ENCODE measurements around the gene CDC14B. TPM values are rescaled to one million over a fixed set of nuclear protein-coding genes. Genes with fewer than 3 reads are reported as not detected.

The CDC14B gene
- total RNA-seq, 1 donor from 2014 or later = 53.2 TPM

- peaks cover 29% of the 10 kb centered on the region for H3K36me3 Mint-ChIP-seq (ENCODE audit: insufficient read depth)
- peaks cover 5% of the 10 kb centered on the region for H3K4me1 Mint-ChIP-seq (ENCODE audit: low read depth)
- H3K27me3 Mint-ChIP-seq = no peaks in the 10 kb centered on the region
- DNase-seq (ENCODE audit: low spot score, unreplicated experiment) = no peak
- TF ChIP-seq, protein P1, sequence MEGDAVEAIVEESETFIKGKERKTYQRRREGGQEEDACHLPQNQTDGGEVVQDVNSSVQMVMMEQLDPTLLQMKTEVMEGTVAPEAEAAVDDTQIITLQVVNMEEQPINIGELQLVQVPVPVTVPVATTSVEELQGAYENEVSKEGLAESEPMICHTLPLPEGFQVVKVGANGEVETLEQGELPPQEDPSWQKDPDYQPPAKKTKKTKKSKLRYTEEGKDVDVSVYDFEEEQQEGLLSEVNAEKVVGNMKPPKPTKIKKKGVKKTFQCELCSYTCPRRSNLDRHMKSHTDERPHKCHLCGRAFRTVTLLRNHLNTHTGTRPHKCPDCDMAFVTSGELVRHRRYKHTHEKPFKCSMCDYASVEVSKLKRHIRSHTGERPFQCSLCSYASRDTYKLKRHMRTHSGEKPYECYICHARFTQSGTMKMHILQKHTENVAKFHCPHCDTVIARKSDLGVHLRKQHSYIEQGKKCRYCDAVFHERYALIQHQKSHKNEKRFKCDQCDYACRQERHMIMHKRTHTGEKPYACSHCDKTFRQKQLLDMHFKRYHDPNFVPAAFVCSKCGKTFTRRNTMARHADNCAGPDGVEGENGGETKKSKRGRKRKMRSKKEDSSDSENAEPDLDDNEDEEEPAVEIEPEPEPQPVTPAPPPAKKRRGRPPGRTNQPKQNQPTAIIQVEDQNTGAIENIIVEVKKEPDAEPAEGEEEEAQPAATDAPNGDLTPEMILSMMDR (IDR thresholded peaks at IDR 0.05; ENCODE audit: unreplicated experiment) = no peak
- H3K9me3 Mint-ChIP-seq (ENCODE audit: low read depth) = no peaks in the 10 kb centered on the region
- no peak overlapping the region for H3K27ac Mint-ChIP-seq
- H3K4me3 Mint-ChIP-seq (ENCODE audit: low read depth) = no peak overlapping the region
These were observed 134.4 kb downstream of the CDC14B start for GRCh38 chr9:96485280-96485679.

DNA sequence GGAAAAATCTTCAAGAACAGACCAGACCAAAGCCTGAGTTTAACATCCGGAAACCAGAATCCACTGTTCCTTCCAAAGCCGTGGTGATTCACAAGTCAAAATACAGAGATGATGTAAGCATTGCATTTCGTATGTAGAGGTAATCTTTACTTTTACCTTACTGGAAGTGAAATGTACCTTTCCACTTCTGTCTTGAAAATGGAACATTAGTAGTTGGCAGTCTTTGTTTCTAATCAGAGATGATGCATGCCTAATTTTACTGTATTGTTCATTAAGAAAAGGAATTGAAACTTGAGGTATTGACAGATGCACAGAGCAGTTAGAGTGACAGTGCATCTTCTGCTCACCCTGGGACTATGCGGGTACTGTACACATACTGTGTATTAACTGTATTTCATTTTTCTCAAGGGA lies 135.1 kb downstream of the CDC14B start:
- H3K27me3 Mint-ChIP-seq = no peaks in the 10 kb centered on the region
- TF ChIP-seq, protein P1 (IDR thresholded peaks at IDR 0.05; ENCODE audit: unreplicated experiment) = no peak
- H3K36me3 Mint-ChIP-seq (ENCODE audit: insufficient read depth) = peaks cover 23% of the 10 kb centered on the region

DNA sequence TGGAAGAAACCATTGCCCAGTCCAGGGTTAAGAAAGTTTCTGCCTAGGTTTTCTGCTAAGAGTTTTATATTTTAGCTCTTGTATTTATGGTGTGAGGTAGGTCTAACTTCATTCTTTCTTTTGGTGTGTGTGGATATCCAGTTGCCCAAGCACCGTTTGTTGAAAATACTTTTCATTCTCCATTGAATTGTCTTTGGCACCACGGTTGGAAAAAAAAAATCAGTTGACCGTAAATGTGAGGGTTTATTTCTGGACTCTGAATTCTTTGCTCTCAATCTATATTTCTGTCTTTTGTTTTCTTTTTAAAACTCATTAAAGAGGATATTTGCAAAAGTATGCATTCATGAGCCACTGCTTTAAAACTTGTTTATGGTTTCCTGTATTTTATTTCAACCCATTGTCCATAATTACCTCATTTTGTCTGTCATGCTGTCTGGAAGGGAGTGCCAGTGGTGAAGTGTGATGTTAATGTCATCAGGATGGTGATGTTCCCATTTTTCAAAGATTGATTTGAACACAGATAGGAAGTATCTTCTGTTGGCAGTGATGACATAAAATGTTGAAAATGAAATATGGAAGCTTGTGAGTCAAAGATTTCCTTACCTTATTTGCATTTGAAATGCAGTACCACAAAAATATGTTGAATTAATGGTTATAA lies 135.8 kb downstream of the CDC14B start:
- Mint-ChIP-seq H3K4me1 (ENCODE audit: low read depth) (peaks cover 4% of the 10 kb centered on the region), H3K27ac (no peak overlapping the region), H3K36me3 (ENCODE audit: insufficient read depth) (peaks cover 21% of the 10 kb centered on the region), H3K9me3 (ENCODE audit: low read depth) (no peaks in the 10 kb centered on the region), H3K27me3 (no peaks in the 10 kb centered on the region), H3K4me3 (ENCODE audit: low read depth) (no peak overlapping the region)
- TF ChIP-seq, protein P1 (IDR thresholded peaks at IDR 0.05; ENCODE audit: unreplicated experiment) = no peak
- DNase-seq (ENCODE audit: low spot score, unreplicated experiment) = no peak

More for the DNA sequence above, 135.1 kb downstream of the CDC14B start:
- no peak overlapping the region for H3K4me3 Mint-ChIP-seq (ENCODE audit: low read depth)
- no peak overlapping the region for H3K27ac Mint-ChIP-seq
- DNase-seq (ENCODE audit: low spot score, unreplicated experiment) = no peak
- H3K9me3 Mint-ChIP-seq (ENCODE audit: low read depth) = no peaks in the 10 kb centered on the region
- H3K4me1 Mint-ChIP-seq (ENCODE audit: low read depth) = peaks cover 4% of the 10 kb centered on the region

DNA sequence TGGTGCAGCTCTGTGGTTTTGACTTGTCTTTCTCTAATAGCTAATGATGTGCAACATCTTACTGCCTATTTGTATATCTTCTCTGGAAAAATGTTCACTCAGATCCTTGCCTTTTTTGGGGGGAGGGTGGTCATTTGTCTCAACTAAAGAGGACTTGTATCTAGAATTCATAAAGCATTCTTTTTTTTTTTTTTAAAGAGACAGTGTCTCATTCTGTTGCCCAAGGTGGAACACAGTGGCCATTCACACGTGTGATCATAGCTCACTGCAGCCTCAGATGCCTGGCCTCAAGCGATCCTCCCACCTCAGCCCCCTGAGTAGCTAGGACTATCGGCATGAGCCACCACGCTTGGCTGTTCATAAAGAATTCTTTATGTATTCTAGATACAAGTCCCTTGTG lies 136.4 kb downstream of the CDC14B start:
- no peaks in the 10 kb centered on the region for H3K27me3 Mint-ChIP-seq
- no peak overlapping the region for H3K27ac Mint-ChIP-seq
- peaks cover 18% of the 10 kb centered on the region for H3K36me3 Mint-ChIP-seq (ENCODE audit: insufficient read depth)
- H3K4me1 Mint-ChIP-seq (ENCODE audit: low read depth) = peaks cover 4% of the 10 kb centered on the region
- DNase-seq (ENCODE audit: low spot score, unreplicated experiment) = no peak
- TF ChIP-seq, protein P1 (IDR thresholded peaks at IDR 0.05; ENCODE audit: unreplicated experiment) = no peak
- H3K9me3 Mint-ChIP-seq (ENCODE audit: low read depth) = no peaks in the 10 kb centered on the region
- H3K4me3 Mint-ChIP-seq (ENCODE audit: low read depth) = no peak overlapping the region

DNA sequence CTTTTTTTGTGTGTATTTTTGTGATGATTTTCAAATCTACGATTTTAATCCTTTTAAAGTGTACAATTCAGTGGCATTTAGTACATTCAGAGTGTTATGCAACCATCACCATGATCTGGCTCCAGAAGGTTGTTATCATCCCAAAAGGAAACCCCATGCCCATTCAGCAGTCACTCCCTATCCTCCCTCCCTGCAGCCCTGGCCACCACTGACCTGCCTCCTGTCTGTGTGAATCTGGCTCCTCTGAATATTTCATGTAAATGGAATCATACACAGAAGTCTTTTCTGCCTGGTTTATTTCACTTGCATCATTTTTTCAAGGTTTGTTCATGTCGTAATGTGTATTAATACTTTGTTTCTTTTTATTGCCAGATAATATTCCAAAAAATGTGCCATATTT lies 137.2 kb downstream of the CDC14B start:
- Mint-ChIP-seq H3K4me3 (ENCODE audit: low read depth) (no peak overlapping the region), H3K27ac (no peak overlapping the region), H3K4me1 (ENCODE audit: low read depth) (peaks cover 4% of the 10 kb centered on the region), H3K27me3 (no peaks in the 10 kb centered on the region), H3K36me3 (ENCODE audit: insufficient read depth) (peaks cover 18% of the 10 kb centered on the region), H3K9me3 (ENCODE audit: low read depth) (no peaks in the 10 kb centered on the region)
- TF ChIP-seq, protein P1 (IDR thresholded peaks at IDR 0.05; ENCODE audit: unreplicated experiment) = no peak
- DNase-seq (ENCODE audit: low spot score, unreplicated experiment) = no peak

Measured in progenitor cell of endocrine pancreas (in vitro differentiated cells).